Ascending aorta (tissue), 2 donors: ENCODE data around the gene DYNLT1. TPM values are rescaled to one million over a fixed set of nuclear protein-coding genes. Genes with fewer than 3 reads are reported as not detected.
"Not testable (repeated sequence)": the region's sequence is repeated elsewhere in the genome, so short reads cannot be mapped to it uniquely, and the experiment has no call there.

Experiments
- DNase-seq, 2 donors: peaks; one replicate each; pipeline ENCODE4 v3.0.0-alpha.2; 2019; ENCODE audit warnings: low spot score in 2 of 2
- H3K27ac ChIP-seq, 2 donors: fragments of 200-600 bp; sonication (generic); one replicate each; pipeline ENCODE4 v1.5.1; 2016 to 2017; ENCODE audit warnings: mild to moderate bottlenecking in 1 of 2
- H3K27me3 ChIP-seq: fragments of 200-600 bp; sonication (generic); one replicate; pipeline ENCODE4 v1.5.1; 2017
- H3K36me3 ChIP-seq, 2 donors: fragments of 200-600 bp; sonication (generic); one replicate each; pipeline ENCODE4 v1.5.1; 2016
- H3K4me1 ChIP-seq, 2 donors: fragments of 200-600 bp; sonication (generic); one replicate each; pipeline ENCODE4 v1.5.1; 2016 to 2017; ENCODE audit warnings: mild to moderate bottlenecking in 1 of 2
- H3K4me3 ChIP-seq, 2 donors: fragments of 200-600 bp; sonication (generic); one replicate each; pipeline ENCODE4 v1.5.1; 2016 to 2017; ENCODE audit warnings: mild to moderate bottlenecking in 1 of 2
- H3K9me3 ChIP-seq, 2 donors: fragments of 200-600 bp; sonication (generic); one replicate each; pipeline ENCODE4 v1.5.1; 2016
- intact Hi-C: fragments of 100-400 bp; cut with DNase I; formaldehyde crosslinking; loops from one replicate; pipeline ENCODE4 v1.15.1; 2023
- total RNA-seq: library from RNA; depleted of rRNA; stranded (reverse); fragments of >200 nt; gene quantifications from one replicate; pipeline ENCODE4 v1.1.0, GENCODE V29; 2016
- TF ChIP-seq, protein P1 (sequence below), 3 experiments: fragments of 200-600 bp in 2 of 3; fragments of 450-650 bp in 1 of 3; sonication (generic) in 2 of 3; IDR thresholded peaks; one replicate each; pipeline ENCODE4 v1.5.1; 2016 to 2019; ENCODE audit warnings: antibody characterized with exemption in 3 of 3, mild to moderate bottlenecking in 1 of 3, moderate library complexity in 1 of 3

The DYNLT1 gene
- total RNA-seq, 1 donor from 2014 or later: 5.7 TPM

DNA sequence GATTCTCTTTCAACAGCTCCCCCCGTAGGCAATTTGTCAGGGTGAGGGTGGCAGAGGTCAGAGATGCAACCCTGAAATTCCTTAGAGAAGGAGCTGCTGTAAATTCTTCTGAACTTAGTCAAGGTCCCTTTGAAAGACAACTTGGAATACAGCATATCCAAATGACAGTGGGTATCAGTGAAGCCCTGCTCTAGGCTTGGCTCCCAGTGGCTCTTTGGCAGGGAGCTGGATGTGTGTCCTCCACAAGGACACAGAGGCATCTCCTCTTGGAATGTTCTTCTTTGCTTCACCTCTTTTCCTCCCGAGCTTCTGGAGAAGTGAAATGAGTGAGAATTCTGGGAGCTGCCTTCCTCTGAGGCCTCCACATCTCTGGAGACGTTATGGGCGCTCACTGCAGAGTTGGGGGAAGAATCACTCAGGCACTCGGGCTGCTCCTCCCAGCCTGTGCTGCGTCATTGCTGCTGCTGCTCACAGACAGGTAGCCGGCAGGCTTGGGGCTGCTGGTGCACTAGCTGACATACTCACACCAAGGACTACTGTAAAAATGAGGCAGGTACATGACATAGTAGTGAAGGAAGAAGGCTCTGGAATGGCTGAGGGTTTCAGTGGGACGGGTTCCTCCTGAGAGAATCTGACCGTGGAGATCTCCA lies 34.1 kb downstream of the DYNLT1 start:
- TF ChIP-seq, protein P1, sequence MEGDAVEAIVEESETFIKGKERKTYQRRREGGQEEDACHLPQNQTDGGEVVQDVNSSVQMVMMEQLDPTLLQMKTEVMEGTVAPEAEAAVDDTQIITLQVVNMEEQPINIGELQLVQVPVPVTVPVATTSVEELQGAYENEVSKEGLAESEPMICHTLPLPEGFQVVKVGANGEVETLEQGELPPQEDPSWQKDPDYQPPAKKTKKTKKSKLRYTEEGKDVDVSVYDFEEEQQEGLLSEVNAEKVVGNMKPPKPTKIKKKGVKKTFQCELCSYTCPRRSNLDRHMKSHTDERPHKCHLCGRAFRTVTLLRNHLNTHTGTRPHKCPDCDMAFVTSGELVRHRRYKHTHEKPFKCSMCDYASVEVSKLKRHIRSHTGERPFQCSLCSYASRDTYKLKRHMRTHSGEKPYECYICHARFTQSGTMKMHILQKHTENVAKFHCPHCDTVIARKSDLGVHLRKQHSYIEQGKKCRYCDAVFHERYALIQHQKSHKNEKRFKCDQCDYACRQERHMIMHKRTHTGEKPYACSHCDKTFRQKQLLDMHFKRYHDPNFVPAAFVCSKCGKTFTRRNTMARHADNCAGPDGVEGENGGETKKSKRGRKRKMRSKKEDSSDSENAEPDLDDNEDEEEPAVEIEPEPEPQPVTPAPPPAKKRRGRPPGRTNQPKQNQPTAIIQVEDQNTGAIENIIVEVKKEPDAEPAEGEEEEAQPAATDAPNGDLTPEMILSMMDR (IDR thresholded peaks at IDR 0.05): no peak
- peak overlapping the region in 1 of 2 donors; percentile 35 for H3K27ac ChIP-seq

DNA sequence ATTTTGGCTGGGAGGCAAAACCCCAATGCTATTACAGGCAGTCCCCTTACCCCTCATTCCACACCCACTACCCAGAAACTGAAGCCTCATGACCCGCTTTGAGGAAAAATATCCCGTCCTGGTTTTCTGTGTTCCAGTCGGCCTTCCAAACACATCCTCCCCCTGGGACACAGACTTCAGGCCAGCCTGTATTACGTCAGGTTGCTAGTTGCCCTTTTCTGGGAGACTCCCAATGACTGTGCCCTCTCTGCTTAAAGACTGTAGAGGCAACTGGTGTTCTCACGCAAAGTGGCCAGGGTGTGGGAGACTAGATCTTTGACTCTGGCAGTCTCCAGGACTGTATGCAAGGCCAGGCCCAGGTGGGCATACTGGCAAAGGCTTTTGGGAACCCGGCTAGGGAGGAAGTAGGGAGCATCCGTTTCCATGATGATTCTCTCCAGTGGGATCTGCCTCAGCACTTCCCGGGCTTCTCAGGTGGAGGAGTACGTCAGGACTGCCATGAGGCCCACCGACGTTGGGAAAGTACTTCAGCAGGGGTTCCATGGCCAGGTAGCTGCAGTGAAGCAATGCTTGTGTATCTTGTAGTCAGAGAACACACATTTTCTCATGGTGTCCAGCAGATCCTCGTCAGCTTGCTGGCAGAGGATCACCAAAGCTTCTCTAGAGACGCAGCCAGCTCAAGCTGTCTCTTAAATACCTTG lies 34.9 kb downstream of the DYNLT1 start:
- Histone ChIP-seq H3K27ac (peak overlapping the region; percentile 26 to 35), H3K36me3 (peaks cover 9 to 29% of the 10 kb centered on the region in 2 donors), H3K9me3 (no peaks in the 10 kb centered on the region), H3K27me3 (no peaks in the 10 kb centered on the region), H3K4me1 (peaks cover 0 to 10% of the 10 kb centered on the region in 2 donors), H3K4me3 (no peak overlapping the region)
- TF ChIP-seq, protein P1 (IDR thresholded peaks at IDR 0.05): no peak
- DNase-seq: no peak
- intact Hi-C loops: no loop called here

More for the DNA sequence above, 34.1 kb downstream of the DYNLT1 start:
- peaks cover 13 to 37% of the 10 kb centered on the region in 2 donors for H3K36me3 ChIP-seq
- intact Hi-C loops: no loop called here
- peaks cover 0 to 10% of the 10 kb centered on the region in 2 donors for H3K4me1 ChIP-seq
- H3K27me3 ChIP-seq: no peaks in the 10 kb centered on the region
- no peak overlapping the region for H3K4me3 ChIP-seq
- DNase-seq: no peak
- H3K9me3 ChIP-seq: no peaks in the 10 kb centered on the region

DNA sequence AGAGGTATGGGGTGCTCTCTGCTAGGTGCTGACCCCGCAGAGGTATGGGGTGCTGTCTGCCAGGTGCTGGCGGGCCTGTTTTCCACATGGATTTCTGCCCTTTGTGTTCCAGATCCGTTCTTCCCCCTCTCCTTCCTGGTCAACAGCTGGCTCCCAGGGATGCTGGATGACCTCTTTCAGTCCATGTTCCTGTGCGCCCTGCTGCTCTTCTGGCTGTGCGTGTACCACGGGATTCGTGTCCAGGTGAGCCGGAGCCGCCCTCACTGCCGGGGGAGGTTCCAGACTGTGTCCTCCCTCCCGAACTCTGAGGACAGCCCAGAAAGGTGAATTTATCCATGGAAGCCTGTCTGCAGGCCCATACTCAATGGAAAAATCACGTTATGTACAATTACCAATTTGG lies 36.3 kb downstream of the DYNLT1 start:
- DNase-seq: no peak
- TF ChIP-seq, protein P1 (IDR thresholded peaks at IDR 0.05): no peak
- intact Hi-C loops: no loop called here
- Histone ChIP-seq H3K36me3 (peaks cover 8 to 29% of the 10 kb centered on the region in 2 donors), H3K9me3 (no peaks in the 10 kb centered on the region), H3K27ac (no peak overlapping the region), H3K27me3 (no peaks in the 10 kb centered on the region), H3K4me1 (peaks cover 0 to 13% of the 10 kb centered on the region in 2 donors), H3K4me3 (no peak overlapping the region)

DNA sequence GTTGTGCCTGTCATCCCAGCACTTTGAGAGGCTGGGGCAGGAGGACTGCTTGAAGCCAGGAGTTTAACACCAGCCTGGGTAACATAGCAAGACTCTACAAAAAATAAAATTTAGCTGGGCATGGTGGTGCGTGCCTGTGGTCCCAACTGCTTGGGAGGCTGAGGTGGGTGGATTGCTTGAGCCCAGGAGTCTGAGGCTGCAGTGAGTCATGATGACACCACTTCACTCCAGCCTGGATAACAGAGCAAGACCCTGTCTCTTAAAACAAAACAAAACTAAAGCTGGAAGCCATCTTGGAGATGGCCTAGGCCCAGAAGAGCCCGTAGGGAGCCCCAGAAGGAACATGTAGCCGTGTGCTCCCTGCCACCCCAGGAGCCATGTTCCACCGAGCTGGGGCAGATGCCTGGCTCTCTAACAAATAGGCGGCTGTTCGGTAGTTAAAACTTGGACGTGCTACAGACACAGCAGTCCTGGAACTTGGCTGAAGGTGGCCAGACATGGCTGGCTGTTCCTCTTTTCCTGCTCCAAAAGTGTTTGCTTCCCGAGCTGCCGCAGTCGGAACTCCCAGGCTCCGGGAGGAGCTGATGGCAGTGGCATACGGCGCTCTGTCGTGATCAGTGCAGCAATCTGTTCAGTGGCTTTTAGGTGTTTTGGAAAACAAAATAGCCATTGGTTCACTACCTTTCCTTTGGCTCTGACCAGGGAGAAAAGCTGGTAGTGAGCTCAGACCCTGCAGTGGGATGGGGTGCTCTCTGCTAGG lies 37.0 kb downstream of the DYNLT1 start:
- intact Hi-C loops: no loop called here
- TF ChIP-seq, protein P1 (IDR thresholded peaks at IDR 0.05): no peak
- H3K36me3 ChIP-seq: peaks cover 8 to 29% of the 10 kb centered on the region in 2 donors
- H3K9me3 ChIP-seq: no peaks in the 10 kb centered on the region
- no peak overlapping the region for H3K27ac ChIP-seq
- H3K4me1 ChIP-seq: peaks cover 0 to 13% of the 10 kb centered on the region in 2 donors
- H3K27me3 ChIP-seq: no peaks in the 10 kb centered on the region
- no peak overlapping the region for H3K4me3 ChIP-seq
- no peak for DNase-seq

DNA sequence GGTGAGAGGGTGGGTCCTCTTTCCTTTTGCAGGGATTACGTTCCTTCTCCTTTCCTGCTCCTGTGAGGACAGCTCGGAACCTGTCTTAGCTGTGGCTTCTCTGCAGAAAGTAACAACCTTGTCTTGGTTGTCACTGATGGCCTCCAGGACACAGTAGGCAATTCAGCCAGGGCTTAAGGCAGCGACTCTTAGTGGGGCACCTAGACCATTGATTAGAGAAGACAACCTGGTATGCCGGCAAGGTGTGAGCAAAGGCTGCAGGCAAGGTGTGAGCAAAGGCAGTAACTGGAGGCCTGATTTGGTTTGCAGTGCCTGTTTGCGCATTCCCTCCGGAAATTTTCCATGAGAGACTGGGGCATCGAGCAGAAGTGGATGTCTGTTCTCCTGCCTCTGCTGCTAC lies 37.6 kb downstream of the DYNLT1 start:
- no peaks in the 10 kb centered on the region for H3K27me3 ChIP-seq
- H3K4me3 ChIP-seq: no peak overlapping the region
- TF ChIP-seq, protein P1 (IDR thresholded peaks at IDR 0.05): no peak
- intact Hi-C loops: no loop called here
- H3K9me3 ChIP-seq: no peaks in the 10 kb centered on the region
- no peak overlapping the region for H3K27ac ChIP-seq
- H3K4me1 ChIP-seq: peaks cover 0 to 11% of the 10 kb centered on the region in 2 donors
- peaks cover 8 to 29% of the 10 kb centered on the region in 2 donors for H3K36me3 ChIP-seq
- DNase-seq: no peak

DNA sequence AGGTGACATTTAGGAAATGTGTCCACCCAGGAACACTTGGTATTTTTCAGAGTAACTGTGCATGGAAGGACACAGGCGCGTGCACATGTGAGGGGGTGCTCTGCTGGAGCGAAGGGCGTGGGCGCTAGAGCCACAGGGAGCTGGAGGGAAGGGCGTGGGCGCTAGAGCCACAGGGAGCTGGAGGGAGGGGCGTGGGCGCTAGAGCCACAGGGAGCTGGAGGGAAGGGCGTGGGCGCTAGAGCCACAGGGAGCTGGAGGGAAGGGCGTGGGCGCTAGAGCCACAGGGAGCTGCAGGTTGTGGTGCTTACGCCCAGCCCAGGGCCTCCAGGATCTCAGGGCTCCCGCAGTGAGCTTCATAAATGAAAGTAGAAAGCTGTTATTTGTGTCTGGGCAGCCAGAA lies 38.5 kb downstream of the DYNLT1 start:
- H3K9me3 ChIP-seq, H3K27ac ChIP-seq, intact Hi-C loops, H3K4me1 ChIP-seq, H3K4me3 ChIP-seq, H3K27me3 ChIP-seq, DNase-seq: not testable (repeated sequence)
- peaks cover 8 to 29% of the 10 kb centered on the region in 2 donors for H3K36me3 ChIP-seq
